ENCODE measurements around the gene LENG8. TPM values are rescaled to one million over a fixed set of nuclear protein-coding genes. Genes with fewer than 3 reads are reported as not detected.

The LENG8 gene
- total and polyA plus RNA-seq, 4 donors, result 39.4 to 336 (median 220) TPM

DNA sequence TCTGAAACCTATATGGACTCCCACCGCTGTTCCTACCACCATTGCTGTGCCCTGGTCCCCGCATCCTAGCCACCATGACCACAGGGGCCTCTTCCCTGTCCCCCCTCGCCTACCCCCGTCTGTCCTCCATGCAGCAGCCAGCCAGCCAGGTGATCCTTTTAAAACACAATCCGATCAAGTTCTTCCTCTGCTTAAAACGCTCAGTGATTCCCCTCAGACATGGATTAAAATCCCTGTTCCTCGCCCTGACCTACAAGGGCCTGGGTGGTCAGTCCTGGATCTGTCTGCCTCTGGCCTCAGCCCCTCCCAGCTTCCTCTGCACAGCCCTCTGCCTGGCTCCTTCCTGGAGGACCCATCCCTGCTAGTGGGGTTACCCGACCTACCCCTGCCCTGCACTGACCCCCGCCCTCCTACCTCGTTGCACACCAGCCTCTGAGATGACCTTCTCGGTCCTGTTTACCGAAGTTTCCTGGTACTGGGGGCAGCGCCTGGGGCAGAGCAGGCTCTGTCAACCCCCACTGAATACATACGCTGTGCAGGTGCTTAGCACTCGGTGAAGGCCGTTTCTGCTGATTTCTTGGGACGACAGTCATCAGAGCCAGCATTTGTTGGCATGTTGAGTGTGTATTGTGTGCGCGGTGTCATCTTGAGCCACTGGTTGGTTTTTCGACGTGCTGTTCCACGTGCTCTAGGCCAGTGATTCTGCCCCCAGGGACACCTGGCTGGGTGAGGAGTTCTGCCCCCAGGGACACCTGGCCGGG is 14.7 kb upstream of the LENG8 start:
- DNase-seq, result peak in 1 of 2 donors; percentile 50
- ATAC-seq (ENCODE audit: low FRiP score), result no peak
- H3K4me3 ChIP-seq (ENCODE audit: low read length in 2 of 2), result no peak overlapping the region
- intact Hi-C loops (cut with DNase I), result no loop called here
- no peak overlapping the region for H3K27ac ChIP-seq (ENCODE audit: low read depth in 1 of 2, low read length in 2 of 2)
- no peaks in the 10 kb centered on the region for H3K9me3 ChIP-seq (ENCODE audit: control insufficient read depth, low read length)
- no peaks in the 10 kb centered on the region for H3K36me3 ChIP-seq (ENCODE audit: control insufficient read depth in 1 of 2, insufficient read depth in 2 of 2, low read length in 1 of 2)
- no peaks in the 10 kb centered on the region for H3K4me1 ChIP-seq (ENCODE audit: control insufficient read depth in 1 of 2, insufficient read depth in 2 of 2, low read length in 2 of 2)
- no peaks in the 10 kb centered on the region for H3K27me3 ChIP-seq (ENCODE audit: control insufficient read depth in 1 of 2, insufficient read depth in 2 of 2, low read length in 1 of 2)
- WGBS, 2 donors, result 53 to 64% methylated on average over 23 of the region's 23 CpGs

DNA sequence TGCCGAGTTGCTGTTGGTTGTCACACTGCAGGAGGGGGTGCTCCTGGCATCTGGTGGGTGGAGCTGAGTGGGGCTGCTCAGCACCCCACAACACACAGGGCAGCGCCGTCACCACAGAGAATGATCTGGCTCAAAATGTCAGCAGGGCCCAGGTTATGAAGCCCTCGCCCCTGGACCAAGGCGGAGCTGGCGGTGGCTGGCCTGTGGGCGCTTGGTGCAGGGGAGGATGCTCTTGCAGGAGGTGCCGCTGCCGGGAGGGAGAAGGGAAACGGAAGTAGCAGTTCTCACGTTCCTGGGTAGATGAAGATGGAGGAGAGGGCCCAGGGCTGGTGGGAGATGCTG is 14.2 kb upstream of the LENG8 start:
- H3K4me1 ChIP-seq (ENCODE audit: control insufficient read depth in 1 of 2, insufficient read depth in 2 of 2, low read length in 2 of 2), result no peaks in the 10 kb centered on the region
- no peaks in the 10 kb centered on the region for H3K36me3 ChIP-seq (ENCODE audit: control insufficient read depth in 1 of 2, insufficient read depth in 2 of 2, low read length in 1 of 2)
- DNase-seq (no peak), ATAC-seq (ENCODE audit: low FRiP score) (no peak)
- H3K27ac ChIP-seq (ENCODE audit: low read depth in 1 of 2, low read length in 2 of 2), result no peak overlapping the region
- intact Hi-C loops (cut with DNase I), result loop anchor here in 1 of 2 donors (5.0 kb wide), 1 partner anchor 42 kb away; no protein-coding TSS in a partner anchor
- no peaks in the 10 kb centered on the region for H3K9me3 ChIP-seq (ENCODE audit: control insufficient read depth, low read length)
- no peaks in the 10 kb centered on the region for H3K27me3 ChIP-seq (ENCODE audit: control insufficient read depth in 1 of 2, insufficient read depth in 2 of 2, low read length in 1 of 2)
- WGBS, 2 donors, result 48% methylated on average over 9 to 11 of the region's 11 CpGs
- no peak overlapping the region for H3K4me3 ChIP-seq (ENCODE audit: low read length in 2 of 2)

- H3K4me1 ChIP-seq (ENCODE audit: control insufficient read depth in 1 of 2, insufficient read depth in 2 of 2, low read length in 2 of 2), result no peaks in the 10 kb centered on the region
- intact Hi-C loops (cut with DNase I), result loop anchor here in 1 of 2 donors (5.0 kb wide), 1 partner anchor 42 kb away; no protein-coding TSS in a partner anchor
- H3K36me3 ChIP-seq (ENCODE audit: control insufficient read depth in 1 of 2, insufficient read depth in 2 of 2, low read length in 1 of 2), result no peaks in the 10 kb centered on the region
- H3K9me3 ChIP-seq (ENCODE audit: control insufficient read depth, low read length), result no peaks in the 10 kb centered on the region
- 29 to 38% methylated on average over 14 to 16 of the region's 16 CpGs for WGBS, 2 donors
- no peaks in the 10 kb centered on the region for H3K27me3 ChIP-seq (ENCODE audit: control insufficient read depth in 1 of 2, insufficient read depth in 2 of 2, low read length in 1 of 2)
- H3K4me3 ChIP-seq (ENCODE audit: low read length in 2 of 2), result no peak overlapping the region
- DNase-seq (peak in 1 of 2 donors; percentile 52), ATAC-seq (ENCODE audit: low FRiP score) (peak; percentile 24)
- no peak overlapping the region for H3K27ac ChIP-seq (ENCODE audit: low read depth in 1 of 2, low read length in 2 of 2)
Measured at GRCh38 chr19:54435551-54436016, 13.4 kb upstream of the LENG8 start.

GRCh38 chr19:54436031-54436523 is 12.9 kb upstream of the LENG8 start:
- ATAC-seq (ENCODE audit: low FRiP score), result no peak
- Histone ChIP-seq H3K4me3 (ENCODE audit: low read length in 2 of 2) (no peak overlapping the region), H3K9me3 (ENCODE audit: control insufficient read depth, low read length) (no peaks in the 10 kb centered on the region), H3K27ac (ENCODE audit: low read depth in 1 of 2, low read length in 2 of 2) (no peak overlapping the region), H3K4me1 (ENCODE audit: control insufficient read depth in 1 of 2, insufficient read depth in 2 of 2, low read length in 2 of 2) (no peaks in the 10 kb centered on the region), H3K36me3 (ENCODE audit: control insufficient read depth in 1 of 2, insufficient read depth in 2 of 2, low read length in 1 of 2) (no peaks in the 10 kb centered on the region), H3K27me3 (ENCODE audit: control insufficient read depth in 1 of 2, insufficient read depth in 2 of 2, low read length in 1 of 2) (no peaks in the 10 kb centered on the region)
- peak in 1 of 2 donors; percentile 35 for DNase-seq
- WGBS, 2 donors, result 30 to 35% methylated on average over 10 to 15 of the region's 15 CpGs
- intact Hi-C loops (cut with DNase I), result loop anchor here in 1 of 2 donors (5.0 kb wide), 1 partner anchor 41 kb away; no protein-coding TSS in a partner anchor

DNA sequence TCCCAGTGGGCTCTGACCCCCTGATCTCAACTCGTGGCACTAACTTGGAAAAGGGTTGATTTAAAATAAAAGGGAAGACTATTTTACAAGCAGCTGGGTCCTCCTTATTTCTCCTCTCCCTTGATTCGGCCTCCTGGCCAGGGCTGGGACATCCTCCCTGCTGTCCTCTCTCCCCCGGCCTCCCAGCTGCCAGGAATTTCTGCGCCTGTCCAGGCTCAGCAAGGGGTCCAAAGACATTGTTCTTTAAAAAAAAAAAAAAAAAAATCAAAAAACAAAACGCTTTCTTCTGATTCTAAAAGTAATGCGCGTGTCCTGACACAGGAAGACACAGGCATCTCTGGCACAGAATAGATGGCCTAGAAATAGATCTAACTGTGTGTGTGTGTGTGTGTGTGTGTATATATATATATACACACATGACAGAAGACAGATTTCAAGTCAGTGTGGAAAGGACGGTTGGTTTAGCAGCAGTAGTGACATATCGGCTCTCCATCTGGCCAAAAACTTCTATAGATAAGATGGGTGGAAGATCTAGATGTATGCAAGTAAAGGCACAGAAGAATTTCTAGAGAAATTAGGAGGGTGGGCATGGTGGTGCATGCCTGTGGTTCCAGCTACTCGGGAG is 12.3 kb upstream of the LENG8 start:
- Histone ChIP-seq H3K4me1 (ENCODE audit: control insufficient read depth in 1 of 2, insufficient read depth in 2 of 2, low read length in 2 of 2) (no peaks in the 10 kb centered on the region), H3K27ac (ENCODE audit: low read depth in 1 of 2, low read length in 2 of 2) (no peak overlapping the region), H3K9me3 (ENCODE audit: control insufficient read depth, low read length) (no peaks in the 10 kb centered on the region), H3K27me3 (ENCODE audit: control insufficient read depth in 1 of 2, insufficient read depth in 2 of 2, low read length in 1 of 2) (no peaks in the 10 kb centered on the region), H3K4me3 (ENCODE audit: low read length in 2 of 2) (no peak overlapping the region), H3K36me3 (ENCODE audit: control insufficient read depth in 1 of 2, insufficient read depth in 2 of 2, low read length in 1 of 2) (no peaks in the 10 kb centered on the region)
- ATAC-seq (ENCODE audit: low FRiP score), result no peak
- no peak for DNase-seq
- intact Hi-C loops (cut with DNase I), result loop anchor here in 1 of 2 donors (5.0 kb wide), 1 partner anchor 41 kb away; no protein-coding TSS in a partner anchor
- 86 to 89% methylated on average over 10 of the region's 10 CpGs for WGBS, 2 donors

GRCh38 chr19:54439174-54439851 is 9.7 kb upstream of the LENG8 start:
- Histone ChIP-seq H3K27ac (ENCODE audit: low read depth in 1 of 2, low read length in 2 of 2) (no peak overlapping the region), H3K4me1 (ENCODE audit: control insufficient read depth in 1 of 2, insufficient read depth in 2 of 2, low read length in 2 of 2) (no peaks in the 10 kb centered on the region), H3K36me3 (ENCODE audit: control insufficient read depth in 1 of 2, insufficient read depth in 2 of 2, low read length in 1 of 2) (no peaks in the 10 kb centered on the region), H3K9me3 (ENCODE audit: control insufficient read depth, low read length) (no peaks in the 10 kb centered on the region), H3K4me3 (ENCODE audit: low read length in 2 of 2) (no peak overlapping the region), H3K27me3 (ENCODE audit: control insufficient read depth in 1 of 2, insufficient read depth in 2 of 2, low read length in 1 of 2) (no peaks in the 10 kb centered on the region)
- DNase-seq (peak in 1 of 2 donors; percentile 51), ATAC-seq (ENCODE audit: low FRiP score) (no peak)
- WGBS, 2 donors, result 45 to 57% methylated on average over 15 of the region's 15 CpGs
- intact Hi-C loops (cut with DNase I), result loop anchor here in 1 of 2 donors (5.0 kb wide), 1 partner anchor 38 kb away; no protein-coding TSS in a partner anchor

DNA sequence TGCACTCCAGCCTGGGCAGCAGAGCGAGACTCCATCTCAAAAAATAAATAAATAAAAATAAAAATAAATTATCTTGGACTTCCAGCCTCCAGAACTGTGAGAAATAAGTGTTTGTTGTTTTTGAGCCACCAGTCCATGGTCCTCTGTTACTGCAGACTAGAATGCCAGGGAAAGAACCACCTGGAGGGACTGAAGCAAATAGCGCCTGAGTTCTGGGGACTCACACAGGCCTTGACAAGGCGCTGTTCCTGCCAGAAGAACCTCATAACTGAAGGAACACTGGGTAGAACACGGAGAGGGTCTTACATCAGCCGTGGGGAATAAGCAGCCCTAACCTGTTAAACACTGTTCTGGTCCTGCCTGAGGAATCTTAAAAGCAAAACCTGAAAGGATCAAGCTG is 8.4 kb upstream of the LENG8 start:
- Histone ChIP-seq H3K36me3 (ENCODE audit: control insufficient read depth in 1 of 2, insufficient read depth in 2 of 2, low read length in 1 of 2) (no peaks in the 10 kb centered on the region), H3K27me3 (ENCODE audit: control insufficient read depth in 1 of 2, insufficient read depth in 2 of 2, low read length in 1 of 2) (no peaks in the 10 kb centered on the region), H3K9me3 (ENCODE audit: control insufficient read depth, low read length) (no peaks in the 10 kb centered on the region), H3K4me3 (ENCODE audit: low read length in 2 of 2) (no peak overlapping the region), H3K27ac (ENCODE audit: low read depth in 1 of 2, low read length in 2 of 2) (no peak overlapping the region), H3K4me1 (ENCODE audit: control insufficient read depth in 1 of 2, insufficient read depth in 2 of 2, low read length in 2 of 2) (no peaks in the 10 kb centered on the region)
- no peak for ATAC-seq (ENCODE audit: low FRiP score)
- intact Hi-C loops (cut with DNase I), result loop anchor here in 1 of 2 donors (10.0 kb wide), 1 partner anchor 576 kb away; the partner anchor contains the start of gene MYADM
- DNase-seq, result no peak
- WGBS, 2 donors, result 90 to 93% methylated on average over 5 of the region's 5 CpGs

GRCh38 chr19:54444737-54445136 is 4.3 kb upstream of the LENG8 start:
- Histone ChIP-seq H3K4me3 (ENCODE audit: low read length in 2 of 2) (no peak overlapping the region), H3K27me3 (ENCODE audit: control insufficient read depth in 1 of 2, insufficient read depth in 2 of 2, low read length in 1 of 2) (no peaks in the 10 kb centered on the region), H3K4me1 (ENCODE audit: control insufficient read depth in 1 of 2, insufficient read depth in 2 of 2, low read length in 2 of 2) (no peaks in the 10 kb centered on the region), H3K27ac (ENCODE audit: low read depth in 1 of 2, low read length in 2 of 2) (no peak overlapping the region), H3K36me3 (ENCODE audit: control insufficient read depth in 1 of 2, insufficient read depth in 2 of 2, low read length in 1 of 2) (no peaks in the 10 kb centered on the region), H3K9me3 (ENCODE audit: control insufficient read depth, low read length) (no peaks in the 10 kb centered on the region)
- WGBS, 2 donors, result 90 to 93% methylated on average over 7 of the region's 7 CpGs
- DNase-seq, result peak in 1 of 2 donors; percentile 18
- intact Hi-C loops (cut with DNase I), result loop anchor here in 1 of 2 donors (10.0 kb wide), 1 partner anchor 580 kb away; the partner anchor contains the start of gene MYADM
- no peak for ATAC-seq (ENCODE audit: low FRiP score)
